Measurements from ENCODE around the gene IL3. TPM values are rescaled to one million over a fixed set of nuclear protein-coding genes. Genes with fewer than 3 reads are reported as not detected.

The IL3 gene
- total RNA-seq, 1 donor from 2014 or later, result not detected

Small RNA genes lying within 50 kb of the gene (small RNA-seq; reads per million reads assigned to genes)
- not detected for gene RF00285 (ENCODE audit: low replicate concordance)

Other genes starting within 250 kb of the IL3 start
- 3.9 TPM for gene MEIKIN, start 115.0 kb upstream of the IL3 start, total RNA-seq
- gene ACSL6, start 49.0 kb upstream of the IL3 start, total RNA-seq, result 2.5 TPM
- gene CSF2, start 13.1 kb downstream of the IL3 start, total RNA-seq, result not detected
- gene P4HA2, start 167.2 kb downstream of the IL3 start, total RNA-seq, result 87.2 TPM
- 49.6 TPM for gene PDLIM4, start 197.0 kb downstream of the IL3 start, total RNA-seq
- 1.7 TPM for gene SLC22A4, start 233.7 kb downstream of the IL3 start, total RNA-seq